ENCODE data around the gene WNT7B. TPM values are rescaled to one million over a fixed set of nuclear protein-coding genes. Genes with fewer than 3 reads are reported as not detected.

WNT7B gene
- polyA plus RNA-seq, 1 of the 3 experiments (the other 2 are of a cell fraction) = 0.13 TPM

GRCh38 chr22:45934168-45934564, 42.8 kb downstream of the WNT7B start:
- Histone ChIP-seq H4K20me1 (ENCODE audit: insufficient read depth) (no peaks in the 10 kb centered on the region), H3K36me3 (replicated peaks in 1 of 2; ENCODE audit: control insufficient read depth in 1 of 2, insufficient read depth in 2 of 2, low read length in 1 of 2) (no peaks in the 10 kb centered on the region), H3K4me2 (peak overlapping the region; percentile 83; the same call in 1 of the 2 replicates), H3K27me3 (ENCODE audit: insufficient read depth) (no peaks in the 10 kb centered on the region), H3K4me1 (ENCODE audit: control insufficient read depth in 1 of 2, insufficient read depth in 2 of 2, low read depth in 1 of 2, low read length in 1 of 2) (peaks cover 5 to 10% of the 10 kb centered on the region in 2 experiments; a peak in 2 of 4 replicates), H3K79me2 (ENCODE audit: insufficient read depth) (no peaks in the 10 kb centered on the region), H3K4me3 (ENCODE audit: low read depth in 2 of 2, low read length in 1 of 2) (no peak overlapping the region; a peak in 1 of 4 replicates), H3K9me2 (no peaks in the 10 kb centered on the region), H3K27ac (ENCODE audit: low read depth in 2 of 2, low read length in 1 of 2) (no peak overlapping the region), H3F3A (replicated peaks; ENCODE audit: insufficient read depth) (peaks cover 3% of the 10 kb centered on the region), H3K9ac (no peak overlapping the region), H3K9me3 (no peaks in the 10 kb centered on the region), H2AFZ (ENCODE audit: low read depth) (no peak overlapping the region)
- POLR2A ChIA-PET = no interaction called here
- TF ChIP-seq FOXM1 (IDR thresholded peaks at IDR 0.05; ENCODE audit: low read depth) = no peak
- TF ChIP-seq MXI1 (IDR thresholded peaks at IDR 0.05; ENCODE audit: low read depth, low read length) = no peak
- TF ChIP-seq EP300 (IDR thresholded peaks at IDR 0.05; ENCODE audit: borderline replicate concordance in 1 of 2, low read depth in 1 of 2, low read length in 1 of 2) = no peak
- TF ChIP-seq, protein P1, sequence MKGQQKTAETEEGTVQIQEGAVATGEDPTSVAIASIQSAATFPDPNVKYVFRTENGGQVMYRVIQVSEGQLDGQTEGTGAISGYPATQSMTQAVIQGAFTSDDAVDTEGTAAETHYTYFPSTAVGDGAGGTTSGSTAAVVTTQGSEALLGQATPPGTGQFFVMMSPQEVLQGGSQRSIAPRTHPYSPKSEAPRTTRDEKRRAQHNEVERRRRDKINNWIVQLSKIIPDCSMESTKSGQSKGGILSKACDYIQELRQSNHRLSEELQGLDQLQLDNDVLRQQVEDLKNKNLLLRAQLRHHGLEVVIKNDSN (IDR thresholded peaks at IDR 0.05; ENCODE audit: borderline replicate concordance, low read depth) = no peak
- TF ChIP-seq RFX5 (IDR thresholded peaks at IDR 0.05; ENCODE audit: low read length) = no peak
- TF ChIP-seq FOXJ3 (CRISPR knock-in tag; IDR thresholded peaks at IDR 0.05) = no peak
- no peak for TF ChIP-seq GABPA (IDR thresholded peaks at IDR 0.05; ENCODE audit: low read depth)
- no peak for TF ChIP-seq JUND (IDR thresholded peaks at IDR 0.05)
- TF ChIP-seq IRF3 (IDR thresholded peaks at IDR 0.05; ENCODE audit: low read depth, low read length) = no peak
- TF ChIP-seq, protein P2, sequence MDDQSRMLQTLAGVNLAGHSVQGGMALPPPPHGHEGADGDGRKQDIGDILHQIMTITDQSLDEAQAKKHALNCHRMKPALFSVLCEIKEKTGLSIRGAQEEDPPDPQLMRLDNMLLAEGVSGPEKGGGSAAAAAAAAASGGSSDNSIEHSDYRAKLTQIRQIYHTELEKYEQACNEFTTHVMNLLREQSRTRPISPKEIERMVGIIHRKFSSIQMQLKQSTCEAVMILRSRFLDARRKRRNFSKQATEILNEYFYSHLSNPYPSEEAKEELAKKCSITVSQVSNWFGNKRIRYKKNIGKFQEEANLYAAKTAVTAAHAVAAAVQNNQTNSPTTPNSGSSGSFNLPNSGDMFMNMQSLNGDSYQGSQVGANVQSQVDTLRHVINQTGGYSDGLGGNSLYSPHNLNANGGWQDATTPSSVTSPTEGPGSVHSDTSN (IDR thresholded peaks at IDR 0.05) = no peak
- TF ChIP-seq YY1 (IDR thresholded peaks at IDR 0.05; ENCODE audit: low read depth) = no peak
- TF ChIP-seq RAD21 (IDR thresholded peaks at IDR 0.05; ENCODE audit: low read length) = no peak
- TF ChIP-seq MAX (IDR thresholded peaks at IDR 0.05; ENCODE audit: low read depth) = no peak
- TF ChIP-seq, protein P3, sequence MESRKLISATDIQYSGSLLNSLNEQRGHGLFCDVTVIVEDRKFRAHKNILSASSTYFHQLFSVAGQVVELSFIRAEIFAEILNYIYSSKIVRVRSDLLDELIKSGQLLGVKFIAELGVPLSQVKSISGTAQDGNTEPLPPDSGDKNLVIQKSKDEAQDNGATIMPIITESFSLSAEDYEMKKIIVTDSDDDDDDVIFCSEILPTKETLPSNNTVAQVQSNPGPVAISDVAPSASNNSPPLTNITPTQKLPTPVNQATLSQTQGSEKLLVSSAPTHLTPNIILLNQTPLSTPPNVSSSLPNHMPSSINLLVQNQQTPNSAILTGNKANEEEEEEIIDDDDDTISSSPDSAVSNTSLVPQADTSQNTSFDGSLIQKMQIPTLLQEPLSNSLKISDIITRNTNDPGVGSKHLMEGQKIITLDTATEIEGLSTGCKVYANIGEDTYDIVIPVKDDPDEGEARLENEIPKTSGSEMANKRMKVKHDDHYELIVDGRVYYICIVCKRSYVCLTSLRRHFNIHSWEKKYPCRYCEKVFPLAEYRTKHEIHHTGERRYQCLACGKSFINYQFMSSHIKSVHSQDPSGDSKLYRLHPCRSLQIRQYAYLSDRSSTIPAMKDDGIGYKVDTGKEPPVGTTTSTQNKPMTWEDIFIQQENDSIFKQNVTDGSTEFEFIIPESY (IDR thresholded peaks at IDR 0.05; ENCODE audit: borderline replicate concordance, low read depth) = no peak
- no peak for TF ChIP-seq GATA2 (CRISPR knock-in tag; IDR thresholded peaks at IDR 0.05)
- no peak for TF ChIP-seq CHD2 (IDR thresholded peaks at IDR 0.05; ENCODE audit: low read length, partially characterized antibody)
- TF ChIP-seq SIN3A (IDR thresholded peaks at IDR 0.05; ENCODE audit: borderline replicate concordance, low read depth, low read length) = no peak
- TF ChIP-seq NRF1 (IDR thresholded peaks at IDR 0.05; ENCODE audit: low read depth, low read length) = no peak
- CTCF ChIA-PET = interaction anchor here (1.8 kb wide), 1 partner anchor 70 kb away, joined by 7 read pairs; no protein-coding TSS in a partner anchor
- no peak for DNase-seq
- 56% methylated on average over 4 of the region's 6 CpGs for WGBS (ENCODE audit: low lambda C conversion rate)
